H1 (cell line): Measurements from ENCODE around the gene COPZ2. TPM values are rescaled to one million over a fixed set of nuclear protein-coding genes. Genes with fewer than 3 reads are reported as not detected.
A peak's percentile ranks its signal among the peaks of the same experiment; 100 is the strongest.

Experiments
- CTCF ChIA-PET: fragments of 300-600 bp; sonication (Branson Sonifier 250); formaldehyde crosslinking; loops from one replicate; lab custom pipeline; 2021; ENCODE audit not compliant: partially characterized antibody; lab: Charles Lee
- POLR2A ChIA-PET: fragments of 300-600 bp; sonication (Branson Sonifier 250); formaldehyde crosslinking; loops from one replicate; lab custom pipeline; 2021; ENCODE audit warnings: inconsistent platforms; ENCODE audit not compliant: partially characterized antibody; lab: Charles Lee
- DNase-seq, 2 experiments: peaks; one replicate each; pipeline versions ENCODE4 v3.0.0 to v3.0.0-alpha.2; 2010 to 2022; ENCODE audit warnings: low spot score in 2 of 2, low read depth in 1 of 2, mixed read lengths in 1 of 2
- FAIRE-seq: peaks from 2 replicates; lab custom pipeline; 2011; peaks lifted over from hg19 to GRCh38; lab: Jason Lieb, UNC
- H2AFZ ChIP-seq: 2 replicates; pipeline ENCODE4 v1.8.1; 2012; ENCODE audit warnings: low read length, inconsistent platforms
- H2AK5ac ChIP-seq: 2 replicates; pipeline ENCODE4 v1.6.1; 2013; ENCODE audit warnings: low read depth, low read length
- H2BK120ac ChIP-seq: replicated peaks from 2 replicates; pipeline ENCODE3; 2013; ENCODE audit warnings: low read depth, low read length, inconsistent platforms
- H2BK12ac ChIP-seq: 2 replicates; pipeline ENCODE4 v1.6.1; 2013; ENCODE audit warnings: low read depth, low read length
- H2BK15ac ChIP-seq: 2 replicates; pipeline ENCODE4 v1.6.1; 2013; ENCODE audit warnings: low read length
- H2BK20ac ChIP-seq: 2 replicates; pipeline ENCODE4 v1.6.1; 2013; ENCODE audit warnings: low read length
- H2BK5ac ChIP-seq: 2 replicates; pipeline ENCODE4 v1.6.1; 2013; ENCODE audit warnings: low read depth, low read length
- H3K14ac ChIP-seq: 2 replicates; pipeline ENCODE4 v1.6.1; 2013; ENCODE audit warnings: inconsistent platforms; ENCODE audit not compliant: insufficient read length
- H3K18ac ChIP-seq: 2 replicates; pipeline ENCODE4 v1.6.1; 2013; ENCODE audit warnings: low read length; ENCODE audit errors: extremely low read depth
- H3K23ac ChIP-seq: 2 replicates; pipeline ENCODE4 v1.6.1; 2013; ENCODE audit warnings: inconsistent platforms; ENCODE audit not compliant: insufficient read length
- H3K23me2 ChIP-seq: 2 replicates; pipeline ENCODE4 v1.6.1; 2013; ENCODE audit warnings: low read depth, low read length
- H3K27ac ChIP-seq: 2 replicates; pipeline ENCODE4 v1.6.1; 2011; ENCODE audit warnings: low read depth, low read length, inconsistent platforms
- H3K27me3 ChIP-seq, 4 experiments: replicated peaks in 1 of 4; 1 replicate in 1 of 4; 2 replicates in 3 of 4; pipeline versions ENCODE4 v1.6.1 to v1.8.1; 2011 to 2013; ENCODE audit warnings: low read length in 3 of 4, mild to moderate bottlenecking in 3 of 4, inconsistent platforms in 2 of 4, mixed read lengths in 2 of 4, moderate library complexity in 1 of 4; ENCODE audit not compliant: control insufficient read depth in 3 of 4, insufficient read depth in 3 of 4; ENCODE audit errors: extremely low read depth in 1 of 4
- H3K36me3 ChIP-seq, 4 experiments: 2 replicates each; pipeline versions ENCODE4 v1.6.1 to v1.8.1; 2011 to 2013; ENCODE audit warnings: mild to moderate bottlenecking in 4 of 4, low read length in 3 of 4, moderate library complexity in 2 of 4, control low read depth in 1 of 4, inconsistent platforms in 1 of 4; ENCODE audit not compliant: insufficient read depth in 4 of 4, control insufficient read depth in 2 of 4
- H3K4ac ChIP-seq: replicated peaks from 2 replicates; pipeline ENCODE3; 2013; ENCODE audit warnings: low read length, low read depth, mixed read lengths, inconsistent platforms; ENCODE audit not compliant: insufficient read length
- H3K4me1 ChIP-seq, 4 experiments: replicated peaks in 1 of 4; 1 replicate in 1 of 4; 2 replicates in 3 of 4; pipeline versions ENCODE4 v1.6.1 to v1.8.1; 2011 to 2013; ENCODE audit warnings: low read length in 3 of 4, inconsistent platforms in 2 of 4, mixed read lengths in 1 of 4; ENCODE audit not compliant: insufficient read depth in 4 of 4, control insufficient read depth in 3 of 4
- H3K4me2 ChIP-seq, 2 experiments: 2 replicates each; pipeline versions ENCODE4 v1.6.1 to v1.8.1; 2011 to 2013; ENCODE audit warnings: low read depth in 2 of 2, low read length in 2 of 2, control low read depth in 1 of 2, inconsistent platforms in 1 of 2, mild to moderate bottlenecking in 1 of 2; ENCODE audit not compliant: insufficient read depth in 1 of 2
- H3K4me3 ChIP-seq, 4 experiments: fragments of 200-600, 300-600 bp in 1 of 4; sonication (generic), shearing (Covaris generic), sonication (Bioruptor Twin) in 1 of 4; 2 replicates each; pipeline versions ENCODE4 v1.5.1 to v1.8.1; 2011 to 2016; ENCODE audit warnings: low read length in 4 of 4, low read depth in 3 of 4, control low read depth in 2 of 4, inconsistent platforms in 2 of 4, mild to moderate bottlenecking in 2 of 4, mixed read lengths in 1 of 4, moderate library complexity in 1 of 4; ENCODE audit not compliant: insufficient read depth in 2 of 4; ENCODE audit errors: extremely low read depth in 1 of 4
- H3K56ac ChIP-seq: replicated peaks from 2 replicates; pipeline ENCODE3; 2013; ENCODE audit warnings: low read depth, mild to moderate bottlenecking, mixed read lengths, low read length, inconsistent platforms; ENCODE audit not compliant: insufficient read length
- H3K79me1 ChIP-seq: 2 replicates; pipeline ENCODE4 v1.6.1; 2013; ENCODE audit warnings: low read depth, low read length, control low read depth
- H3K79me2 ChIP-seq, 2 experiments: 2 replicates each; pipeline versions ENCODE4 v1.6.1 to v1.8.1; 2012 to 2013; ENCODE audit warnings: low read length in 2 of 2, mild to moderate bottlenecking in 2 of 2, inconsistent platforms in 1 of 2; ENCODE audit not compliant: insufficient read depth in 2 of 2, control insufficient read depth in 1 of 2
- H3K9ac ChIP-seq, 4 experiments: replicated peaks in 1 of 4; 1 replicate in 1 of 4; 2 replicates in 3 of 4; pipeline versions ENCODE4 v1.6.1 to v1.8.1; 2011 to 2013; ENCODE audit warnings: low read depth in 3 of 4, low read length in 3 of 4, control low read depth in 2 of 4, mild to moderate bottlenecking in 2 of 4, moderate library complexity in 2 of 4, inconsistent platforms in 1 of 4; ENCODE audit errors: extremely low read depth in 1 of 4
- H3K9me3 ChIP-seq, 2 experiments: 2 replicates each; pipeline versions ENCODE4 v1.6.1 to v1.8.1; 2012 to 2013; ENCODE audit warnings: mild to moderate bottlenecking in 2 of 2, moderate library complexity in 2 of 2, control low read depth in 1 of 2, inconsistent platforms in 1 of 2, low read depth in 1 of 2, low read length in 1 of 2, mixed read lengths in 1 of 2; ENCODE audit not compliant: insufficient read depth in 2 of 2
- H4K20me1 ChIP-seq, 2 experiments: replicated peaks in 1 of 2; 2 replicates each; pipeline versions ENCODE3 to v1.8.1; 2011 to 2013; ENCODE audit warnings: inconsistent platforms in 2 of 2, low read length in 2 of 2, mild to moderate bottlenecking in 1 of 2; ENCODE audit not compliant: insufficient read depth in 2 of 2, control insufficient read depth in 1 of 2
- H4K5ac ChIP-seq: 2 replicates; pipeline ENCODE4 v1.6.1; 2013; ENCODE audit warnings: low read length, low read depth, mixed read lengths, inconsistent platforms; ENCODE audit not compliant: insufficient read length
- H4K8ac ChIP-seq: 2 replicates; pipeline ENCODE4 v1.8.0; 2013; ENCODE audit warnings: mild to moderate bottlenecking, moderate library complexity, low read length, inconsistent platforms; ENCODE audit not compliant: insufficient read depth; ENCODE audit errors: extremely low read depth
- H4K91ac ChIP-seq: replicated peaks from 2 replicates; pipeline ENCODE3; 2013; ENCODE audit warnings: low read length, mixed read lengths, inconsistent platforms; ENCODE audit not compliant: insufficient read length
- CBX5 ChIP-seq: fragments of 300-800, 300-1000 bp; sonication (generic); IDR thresholded peaks from 2 replicates; pipeline ENCODE4 v1.7.1; 2016; ENCODE audit warnings: antibody characterized with exemption, low read length, low read depth
- CBX8 ChIP-seq: fragments of 300-800, 300-1000 bp; sonication (generic); IDR thresholded peaks from 2 replicates; pipeline ENCODE4 v1.7.1; 2016; ENCODE audit warnings: low read depth, low read length, borderline replicate concordance
- CREB1 ChIP-seq: IDR thresholded peaks from 2 replicates; pipeline ENCODE4 v1.6.1; 2012; ENCODE audit warnings: inconsistent platforms
- EGR1 ChIP-seq: IDR thresholded peaks from 2 replicates; pipeline ENCODE4 v1.6.1; 2011; ENCODE audit warnings: low read depth, low read length, borderline replicate concordance
- HDAC6 ChIP-seq: IDR thresholded peaks from one replicate; pipeline ENCODE4 v1.7.1; 2012; ENCODE audit warnings: low read depth, mild to moderate bottlenecking, inconsistent platforms, low read length, moderate library complexity
- JUND ChIP-seq: IDR thresholded peaks from 2 replicates; pipeline ENCODE4 v1.6.1; 2011; ENCODE audit warnings: mild to moderate bottlenecking, improper control_type of control experiment, low read length
- POU5F1 ChIP-seq: IDR thresholded peaks from 2 replicates; pipeline ENCODE4 v1.6.1; 2011; ENCODE audit warnings: low read depth, mild to moderate bottlenecking, low read length, moderate library complexity
- RXRA ChIP-seq: IDR thresholded peaks from 2 replicates; pipeline ENCODE4 v1.6.1; 2011; ENCODE audit warnings: low read depth, mild to moderate bottlenecking, low read length, moderate library complexity; ENCODE audit not compliant: insufficient read depth
- SP2 ChIP-seq: IDR thresholded peaks from 2 replicates; pipeline ENCODE4 v1.6.1; 2012; ENCODE audit warnings: mild to moderate bottlenecking, low read length, inconsistent platforms
- TAF1 ChIP-seq: IDR thresholded peaks from 2 replicates; pipeline ENCODE4 v1.6.1; 2011; ENCODE audit warnings: mild to moderate bottlenecking, low read depth, low read length
- ZNF274 ChIP-seq: IDR thresholded peaks from 2 replicates; pipeline ENCODE4 v1.7.0; 2012; ENCODE audit warnings: low read length, borderline replicate concordance; ENCODE audit errors: extremely low read depth
- WGBS, 2 experiments: shearing (Covaris generic) in 1 of 2; methylation state at CpG; one replicate each; pipeline versions ENCODE4 v1.1.6 to v1.1.7; 2013 to 2015; ENCODE audit warnings: low lambda C conversion rate in 2 of 2, mixed read lengths in 2 of 2, inconsistent platforms in 1 of 2, low coverage in 1 of 2, missing lambda C conversion rate in 1 of 2; ENCODE audit not compliant: insufficient replicate concordance in 2 of 2, insufficient coverage in 1 of 2, insufficient read length in 1 of 2; ENCODE audit errors: extremely low coverage in 1 of 2, missing lambda C conversion rate in 1 of 2; 5-methylcytosine and 5-hydroxymethylcytosine counted together
- polyA plus RNA-seq, 7 experiments: library from polyadenylated mRNA; depleted of rRNA in 3 of 7; stranded (reverse) in 5 of 7; unstranded in 2 of 7; fragments of >200 nt in 5 of 7; fragments of 200-250 nt in 2 of 7; gene quantifications; 1 replicate in 5 of 7; 2 replicates in 1 of 7; 4 replicates in 1 of 7; pipeline versions ENCODE4 v1.2.1 to v1.2.3, GENCODE V29; 2011 to 2013; ENCODE audit warnings: missing spikeins in 2 of 7, mixed read lengths in 2 of 7
- total RNA-seq: library from RNA; stranded (reverse); fragmentation: NEBNext Ultra II Directional; extraction: Animal tissue kit (Norgen Biotek cat#: 25700); gene quantifications from 2 replicates; pipeline ENCODE4 v1.2.1, GENCODE V29; 2021
- TF ChIP-seq, protein P1 (sequence below): IDR thresholded peaks from 2 replicates; pipeline ENCODE4 v1.6.1; 2012; ENCODE audit warnings: inconsistent platforms
- TF ChIP-seq, protein P2 (sequence below): IDR thresholded peaks from 2 replicates; pipeline ENCODE4 v1.6.1; 2012; ENCODE audit warnings: inconsistent platforms

Gene COPZ2
- total and polyA plus RNA-seq, 2 of the 8 experiments (the other 6 are each of a cell fraction or from before 2014, with no cell fraction given): 0.24 TPM; not detected in 1

DNA sequence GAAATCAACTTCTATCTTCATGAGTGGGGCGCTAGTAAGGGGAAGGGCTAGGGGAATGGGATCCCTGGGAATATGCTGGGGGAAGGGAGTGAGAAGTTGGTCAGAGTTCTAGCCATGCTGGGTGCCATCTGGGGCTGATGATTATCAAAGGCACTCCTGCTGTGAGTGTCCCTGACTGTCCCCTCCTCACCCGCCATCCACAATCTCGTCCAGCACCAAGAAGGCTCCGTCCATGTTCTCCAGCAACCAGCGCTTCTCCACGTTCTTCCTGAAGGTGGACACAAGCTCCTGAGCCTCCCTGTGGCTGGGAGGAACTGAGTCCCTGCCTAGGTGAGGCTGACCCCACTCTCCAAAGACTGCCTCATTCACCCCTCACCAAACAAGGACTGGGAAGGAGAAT, 5.6 kb downstream of the COPZ2 start:
- peaks cover 0 to 3% of the 10 kb centered on the region in 2 experiments for H4K20me1 ChIP-seq
- TF ChIP-seq, protein P1, sequence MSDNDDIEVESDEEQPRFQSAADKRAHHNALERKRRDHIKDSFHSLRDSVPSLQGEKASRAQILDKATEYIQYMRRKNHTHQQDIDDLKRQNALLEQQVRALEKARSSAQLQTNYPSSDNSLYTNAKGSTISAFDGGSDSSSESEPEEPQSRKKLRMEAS: no peak
- no peak for TF ChIP-seq POU5F1
- TF ChIP-seq EGR1: no peak
- TF ChIP-seq CBX8: no peak
- no peak for TF ChIP-seq TAF1
- TF ChIP-seq SP2: no peak
- TF ChIP-seq RXRA: no peak
- TF ChIP-seq JUND: no peak
- no peak for TF ChIP-seq CREB1
- TF ChIP-seq CBX5: no peak
- TF ChIP-seq, protein P2, sequence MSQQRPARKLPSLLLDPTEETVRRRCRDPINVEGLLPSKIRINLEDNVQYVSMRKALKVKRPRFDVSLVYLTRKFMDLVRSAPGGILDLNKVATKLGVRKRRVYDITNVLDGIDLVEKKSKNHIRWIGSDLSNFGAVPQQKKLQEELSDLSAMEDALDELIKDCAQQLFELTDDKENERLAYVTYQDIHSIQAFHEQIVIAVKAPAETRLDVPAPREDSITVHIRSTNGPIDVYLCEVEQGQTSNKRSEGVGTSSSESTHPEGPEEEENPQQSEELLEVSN: no peak
- no peak for TF ChIP-seq HDAC6
- no peak for TF ChIP-seq ZNF274

More for the DNA sequence above, 5.6 kb downstream of the COPZ2 start:
- Histone ChIP-seq H3K4me3 (no peak overlapping the region), H2BK120ac (no peak overlapping the region), H3K23ac (no peak overlapping the region), H2BK5ac (peak overlapping the region; percentile 27; the same call in 1 of the 2 replicates), H2BK20ac (no peak overlapping the region), H3K27ac (no peak overlapping the region), H3K4me1 (peaks cover 0 to 2% (median 0%) of the 10 kb centered on the region in 4 experiments; a peak in 2 of 7 replicates), H2BK15ac (no peak overlapping the region; the same call in 1 of the 2 replicates), H3K4ac (no peak overlapping the region), H3K23me2 (peaks cover under 1% of the 10 kb centered on the region; the same call in 1 of the 2 replicates), H3K27me3 (peaks cover 0 to 8% (median 6%) of the 10 kb centered on the region in 4 experiments; a peak in 6 of 7 replicates), H4K91ac (no peak overlapping the region), H4K5ac (no peak overlapping the region), H3K9ac (no peak overlapping the region), H3K56ac (no peak overlapping the region), H2BK12ac (no peak overlapping the region; the same call in 1 of the 2 replicates), H4K8ac (no peak overlapping the region), H3K79me1 (no peaks in the 10 kb centered on the region), H3K18ac (no peak overlapping the region), H3K79me2 (no peaks in the 10 kb centered on the region), H2AK5ac (no peak overlapping the region), H3K36me3 (no peaks in the 10 kb centered on the region), H3K9me3 (no peaks in the 10 kb centered on the region), H3K14ac (no peak overlapping the region), H2AFZ (no peak overlapping the region), H3K4me2 (no peak overlapping the region)
- WGBS, 2 experiments: 83% methylated on average over 6 of the region's 6 CpGs; no CpG with 5 or more reads in 1 of the 2 experiments
- FAIRE-seq: no peak
- CTCF ChIA-PET: interaction anchor here (0.7 to 8.9 kb wide), 8 partner anchors 14 to 190 kb away, joined by 3 to 181 read pairs (median 20); partner anchors contain the start of gene NFE2L1
- POLR2A ChIA-PET: interaction anchor here (0.6 to 28.1 kb wide), 2 partner anchors 30 to 70 kb away, joined by 3 to 1227 read pairs; partner anchors contain the start of gene NFE2L1
- no peak for DNase-seq
